Right ventricle myocardium superior (tissue), 1 donor: Measurements from ENCODE around the gene PIK3R1. TPM values are rescaled to one million over a fixed set of nuclear protein-coding genes. Genes with fewer than 3 reads are reported as not detected.
"Not testable (repeated sequence)": the region's sequence is repeated elsewhere in the genome, so short reads cannot be mapped to it uniquely, and the experiment has no call there.

Experiments
- ATAC-seq: fragments of 200-7000 bp; cut with Tn5 transposase; one replicate; pipeline ENCODE4 v1.9.1; 2020; ENCODE audit warnings: mild to moderate bottlenecking; ENCODE audit not compliant: poor library complexity
- DNase-seq: peaks from one replicate; pipeline ENCODE4 v3.0.0-alpha.2; 2020
- intact Hi-C: fragments of 100-400 bp; cut with DNase I; formaldehyde crosslinking; loops from one replicate; pipeline ENCODE4 v1.11.2; 2022
- total RNA-seq: library from RNA; stranded (reverse); fragmentation: NEBNext Ultra II Directional; extraction: Animal tissue kit (Norgen Biotek cat#: 25700); gene quantifications from one replicate; pipeline ENCODE4 v1.2.1, GENCODE V29; 2021
- donor health status: DM: no; HTN: yes; CAD: no; lungs with severe emphysema.

PIK3R1 gene
- total RNA-seq, 1 donor from 2014 or later: 103 TPM

DNA sequence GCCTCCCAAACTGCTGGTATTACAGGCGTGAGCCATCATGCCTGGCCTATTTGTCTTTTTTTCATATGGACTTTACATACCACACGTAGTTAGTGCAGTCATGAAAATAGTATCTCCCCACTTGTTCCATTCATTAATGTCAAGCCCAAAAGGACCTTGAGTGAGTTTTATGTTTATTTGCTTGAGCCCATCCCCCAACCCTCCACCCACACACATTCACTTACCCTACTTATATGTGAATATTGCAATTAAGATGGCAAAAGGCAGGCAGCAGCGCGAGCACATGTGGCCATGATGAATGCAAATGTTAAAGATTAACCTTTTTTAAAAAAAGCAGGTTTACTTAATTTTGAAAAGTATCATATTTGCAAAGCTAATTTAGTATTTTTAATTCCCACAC is 24.9 kb upstream of the PIK3R1 start:
- intact Hi-C loops: no loop called here
- no peak for ATAC-seq
- DNase-seq: no peak

DNA sequence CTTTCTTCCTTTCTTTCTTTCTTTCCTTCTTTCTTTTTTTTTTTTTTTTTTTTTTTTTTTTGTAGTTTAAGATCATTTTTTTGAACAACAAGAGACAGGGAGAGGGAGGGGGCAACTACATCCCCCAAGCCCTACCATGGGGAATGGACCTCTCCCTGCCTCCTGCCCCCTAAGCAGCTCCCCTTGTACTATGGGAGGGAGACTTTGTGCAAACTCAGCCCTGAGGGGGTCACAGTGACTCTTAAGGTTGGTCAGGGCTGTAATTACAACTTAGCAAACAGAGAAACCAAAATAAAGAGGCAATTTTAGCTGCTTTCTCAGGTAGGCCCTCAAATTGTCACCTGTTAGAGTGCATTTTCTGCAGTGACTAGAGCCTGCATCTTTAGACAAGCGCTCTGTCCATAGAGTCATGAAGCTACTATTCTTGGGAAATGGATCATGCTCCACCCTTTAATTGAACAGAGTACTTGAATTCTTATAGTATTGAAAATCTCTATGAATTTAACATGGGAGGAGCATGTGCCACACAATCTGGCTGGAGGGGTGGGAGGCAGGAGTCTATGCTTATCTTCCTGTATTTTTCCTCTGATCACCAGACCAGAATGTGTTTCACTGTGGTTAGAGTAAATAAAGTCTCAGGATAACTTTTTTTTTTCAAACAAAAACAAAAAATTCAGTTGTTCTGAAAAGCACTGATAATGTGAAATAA is 24.3 kb upstream of the PIK3R1 start:
- ATAC-seq (no peak), DNase-seq (no peak)
- intact Hi-C loops: no loop called here

DNA sequence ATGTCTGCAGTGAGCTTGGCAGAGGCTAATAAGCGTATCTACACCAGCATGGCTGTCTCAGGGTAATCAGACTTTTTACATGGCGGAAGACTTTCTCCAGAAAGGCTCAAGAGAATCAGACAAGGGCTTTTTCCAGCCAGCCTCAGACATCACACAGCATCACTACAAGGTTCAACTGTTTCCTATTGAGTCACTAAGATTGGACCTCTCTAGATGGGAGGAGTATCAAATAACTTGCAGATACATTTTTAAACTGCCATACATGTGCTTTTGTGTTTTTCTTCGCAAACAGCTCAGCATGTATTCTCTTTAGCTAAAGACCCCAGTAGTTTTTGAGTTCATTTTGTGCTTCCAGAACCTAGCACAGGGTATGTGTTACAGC is 22.9 kb upstream of the PIK3R1 start:
- intact Hi-C loops: no loop called here
- ATAC-seq (no peak), DNase-seq (no peak)

DNA sequence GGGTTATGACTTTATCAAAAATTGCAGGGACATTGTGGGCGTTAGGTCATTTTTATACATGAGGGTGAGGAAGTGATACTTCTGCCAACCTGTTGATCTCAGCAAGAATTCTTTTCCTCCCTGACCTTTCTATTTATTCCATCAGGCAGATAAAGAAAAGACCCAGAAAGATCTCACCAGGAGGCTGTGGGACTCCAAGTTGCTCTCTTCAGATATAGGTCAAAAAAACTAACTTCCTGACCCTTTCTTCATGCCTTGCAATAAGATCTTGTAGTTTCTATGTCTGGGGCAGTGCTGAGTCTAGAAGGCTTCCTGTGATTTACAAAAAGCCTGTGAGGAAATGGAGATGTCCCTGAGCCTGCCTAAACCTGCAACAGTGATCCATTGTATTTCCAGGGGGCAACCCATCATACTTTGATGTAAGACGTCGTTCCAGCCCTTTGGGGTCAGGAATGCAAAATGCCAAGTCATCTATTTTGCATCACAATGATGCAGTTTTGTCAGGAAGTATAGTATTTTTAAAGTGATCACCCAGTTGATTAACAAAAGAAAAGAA is 22.0 kb upstream of the PIK3R1 start:
- intact Hi-C loops: no loop called here
- ATAC-seq (no peak), DNase-seq (no peak)

DNA sequence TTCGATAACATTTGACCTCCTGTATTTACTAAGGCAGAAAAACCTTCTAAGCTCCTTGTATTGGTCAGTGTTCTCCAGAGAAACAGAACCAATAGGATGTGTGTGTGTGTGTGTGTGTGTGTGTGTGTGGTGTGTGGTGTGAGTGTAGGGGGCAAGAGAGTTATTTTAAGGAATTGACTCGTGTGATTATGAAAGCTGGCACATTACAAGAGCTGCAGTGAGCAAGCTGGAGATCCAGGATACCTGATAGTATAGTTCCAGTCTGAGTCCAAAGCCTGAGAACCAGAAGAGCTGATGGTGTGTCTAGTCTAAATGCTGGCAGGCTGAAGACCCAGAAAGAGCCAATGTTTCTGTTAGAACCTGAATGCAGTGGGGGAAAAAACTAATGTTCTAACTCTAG is 21.2 kb upstream of the PIK3R1 start:
- intact Hi-C loops: no loop called here
- DNase-seq (no peak), ATAC-seq (no peak)

DNA sequence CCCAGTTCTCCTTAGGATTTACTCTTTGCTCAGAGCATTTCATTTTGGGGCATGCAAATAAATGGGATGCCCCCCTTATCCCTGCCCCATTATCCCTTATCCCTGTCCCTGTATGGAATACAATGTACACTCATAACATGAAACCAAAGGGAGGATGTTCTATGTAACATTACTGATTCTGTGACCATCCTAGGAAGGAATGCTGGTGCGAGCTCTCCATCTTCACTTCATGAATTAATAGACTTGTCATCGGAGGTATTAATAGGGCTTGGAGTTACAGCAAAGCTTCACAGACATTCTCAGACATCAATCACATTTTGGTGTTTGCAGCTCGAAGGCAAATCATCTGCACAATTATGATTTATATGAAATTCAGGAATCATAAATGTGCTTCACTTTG is 20.4 kb upstream of the PIK3R1 start:
- ATAC-seq (no peak), DNase-seq (no peak)
- intact Hi-C loops: no loop called here

DNA sequence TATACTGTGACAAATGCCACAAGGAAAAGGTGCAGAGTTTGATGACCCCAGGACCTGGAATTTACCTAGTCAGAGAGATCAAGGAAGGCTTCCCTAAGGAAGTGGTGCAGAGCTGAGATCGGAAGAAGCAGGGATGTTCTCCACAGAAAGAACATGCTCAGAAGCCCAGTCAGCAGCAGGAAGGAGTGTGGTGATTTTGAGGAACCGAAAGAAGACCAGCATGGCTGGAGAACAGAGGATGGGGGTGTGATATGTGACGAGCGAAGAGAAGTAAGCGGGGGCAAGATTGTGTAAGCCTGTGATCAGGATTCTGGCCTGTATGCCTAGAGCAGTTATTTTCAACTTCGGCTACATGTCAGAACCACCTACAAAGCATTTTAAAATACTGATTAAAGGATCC is 18.7 kb upstream of the PIK3R1 start:
- DNase-seq (no peak), ATAC-seq (peak; percentile 65)
- intact Hi-C loops: no loop called here

DNA sequence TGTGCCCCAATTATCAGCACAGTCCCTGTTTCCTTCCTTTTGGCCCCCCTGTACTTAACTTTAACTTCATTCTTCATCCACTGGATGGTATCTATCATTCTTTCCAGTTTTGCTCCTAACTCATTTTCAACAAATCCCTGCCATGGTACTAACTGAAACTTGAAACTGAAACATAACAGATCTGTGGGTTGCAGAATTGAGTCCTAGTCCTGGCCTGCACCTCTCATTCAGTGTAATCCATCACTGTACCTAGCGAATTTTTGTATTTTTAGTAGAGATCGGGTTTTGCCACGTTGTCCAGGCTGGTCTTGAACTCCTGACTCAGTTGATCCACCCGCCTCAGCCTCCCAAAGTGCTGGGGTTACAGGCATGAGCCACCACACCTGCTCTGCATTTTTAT is 15.3 kb upstream of the PIK3R1 start:
- intact Hi-C loops: no loop called here
- DNase-seq: no peak
- no peak for ATAC-seq

DNA sequence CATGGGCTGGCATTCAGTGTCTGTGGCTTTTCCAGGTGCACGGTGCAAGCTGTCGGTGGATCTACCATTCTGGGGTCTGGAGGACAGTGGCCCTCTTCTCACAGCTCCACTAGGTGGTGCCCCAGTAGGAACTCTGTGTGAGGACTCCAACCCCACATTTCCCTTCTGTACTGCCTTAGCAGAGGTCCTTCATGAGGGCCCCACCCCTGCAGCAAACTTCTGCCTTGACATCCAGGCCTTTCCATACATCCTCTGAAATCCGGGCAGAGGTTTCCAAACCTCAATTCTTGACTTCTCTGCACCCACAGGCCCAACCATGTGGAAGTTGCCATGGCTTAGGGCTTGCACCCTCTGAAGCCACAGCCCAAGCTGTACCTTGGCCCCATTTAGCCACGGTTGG is 4.9 kb upstream of the PIK3R1 start:
- ATAC-seq: not testable (repeated sequence)

DNA sequence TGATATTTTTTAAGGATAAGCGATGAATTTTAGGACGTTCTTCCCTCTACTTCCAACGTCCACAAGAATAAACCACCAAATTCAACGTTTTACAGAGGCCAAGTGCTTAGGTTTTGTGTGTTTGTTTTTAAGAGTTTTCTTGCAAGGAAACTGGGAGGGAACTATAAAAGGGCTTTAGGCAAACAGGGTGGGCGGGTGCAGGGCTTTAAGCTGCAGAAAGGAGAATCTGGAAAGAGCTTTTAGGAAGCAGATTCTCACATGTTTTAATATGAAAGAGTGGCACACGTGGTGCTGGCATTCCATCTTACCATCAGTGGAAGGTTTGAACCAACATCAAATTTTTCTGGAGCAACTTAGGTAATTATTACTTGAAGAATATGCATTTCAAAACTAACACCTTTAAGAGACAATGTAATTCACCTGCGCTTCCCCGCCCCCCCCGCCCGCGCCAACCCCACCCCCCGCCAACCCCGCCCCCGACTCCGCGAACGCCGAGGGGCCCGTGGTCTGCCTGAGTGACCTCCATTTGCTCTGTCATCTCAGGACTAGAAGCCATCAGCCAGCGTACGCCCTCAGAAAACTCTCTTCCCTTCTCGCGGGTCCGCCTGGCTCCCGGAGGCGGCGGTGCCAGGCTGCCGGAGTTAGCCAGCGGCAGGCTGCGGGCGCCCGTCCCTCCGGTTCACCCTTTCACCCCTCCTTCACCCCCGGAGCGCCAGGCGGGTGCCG is 911 bp upstream of the PIK3R1 start:
- intact Hi-C loops: no loop called here
- no peak for DNase-seq
- no peak for ATAC-seq

More for the DNA sequence above, 4.9 kb upstream of the PIK3R1 start:
- DNase-seq, intact Hi-C loops: not testable (repeated sequence)

DNA sequence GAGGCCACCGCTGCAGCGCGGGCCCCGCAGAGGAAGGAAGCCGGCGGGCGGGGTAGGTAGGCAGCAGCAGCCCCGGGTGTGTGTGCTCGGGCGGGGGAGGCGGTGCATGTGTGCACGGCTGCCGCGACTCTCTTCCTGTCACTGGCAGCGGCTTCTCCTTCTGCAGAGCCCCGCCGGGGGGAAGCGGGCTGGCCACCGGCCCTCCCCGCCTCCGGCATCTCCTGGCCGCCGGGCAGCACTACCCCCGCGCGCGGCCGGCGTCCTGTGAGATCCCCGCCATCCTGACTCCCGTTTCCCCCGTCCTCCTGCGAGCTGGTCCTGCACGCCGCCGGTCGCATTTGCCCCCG is 315 bp downstream of the PIK3R1 start:
- intact Hi-C loops: no loop called here
- ATAC-seq: peak; percentile 43
- DNase-seq: no peak

DNA sequence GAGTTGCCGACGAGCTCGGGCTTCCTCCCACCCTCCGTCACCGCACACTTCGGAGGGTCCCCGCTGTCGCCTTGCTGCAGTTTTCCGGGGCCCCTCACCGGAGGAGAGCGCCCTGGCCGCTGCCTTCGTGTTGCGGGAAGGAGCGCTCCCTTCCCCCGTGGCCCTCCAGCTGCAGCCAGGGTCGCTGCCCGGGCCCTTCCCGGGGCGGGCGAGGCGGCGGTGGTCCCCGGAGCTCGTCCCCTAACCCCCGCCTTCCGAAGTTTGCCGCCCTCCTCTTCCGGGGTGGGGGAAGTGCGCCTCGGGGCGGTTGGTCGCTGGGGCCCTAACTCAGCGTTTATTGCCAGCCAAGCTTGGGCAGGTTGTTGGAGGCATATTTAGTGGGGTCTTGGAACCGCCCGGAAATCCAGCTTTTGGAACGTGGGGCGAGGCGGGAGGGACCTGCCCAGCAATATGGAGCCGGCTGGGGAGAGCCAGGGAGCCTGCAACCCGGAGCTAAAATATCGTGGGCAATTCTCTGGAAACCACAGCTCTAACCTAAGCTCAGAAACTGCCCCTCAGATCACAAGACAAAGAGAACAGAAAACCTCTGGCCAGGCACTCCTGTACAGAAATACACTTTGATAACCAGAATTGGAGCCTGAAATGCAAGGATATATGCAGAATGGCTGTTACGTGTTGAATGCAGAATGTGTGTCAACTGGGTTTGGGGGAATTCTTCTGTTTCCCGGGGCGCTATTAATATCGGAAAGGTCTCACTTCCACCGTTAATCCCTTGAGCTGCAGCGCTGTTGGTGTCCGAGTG is 890 bp downstream of the PIK3R1 start:
- DNase-seq: peak; percentile 72
- intact Hi-C loops: no loop called here
- ATAC-seq: peak; percentile 38

DNA sequence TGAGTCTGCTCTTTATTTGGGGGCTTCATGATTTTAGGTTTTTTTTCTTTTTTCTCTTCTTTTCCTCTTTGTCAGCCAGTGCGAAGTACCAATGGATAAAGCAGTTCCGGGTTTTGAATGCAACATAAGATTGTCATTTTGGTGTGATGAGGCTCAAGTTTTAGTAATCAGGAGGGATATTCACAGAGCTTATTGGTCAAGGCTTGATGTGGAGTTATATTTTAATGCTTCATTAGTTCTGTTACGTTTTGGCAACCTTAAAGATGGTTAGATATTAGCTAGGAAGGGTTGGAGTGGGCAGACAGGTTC is 1.4 kb downstream of the PIK3R1 start:
- ATAC-seq: no peak
- intact Hi-C loops: no loop called here
- no peak for DNase-seq

DNA sequence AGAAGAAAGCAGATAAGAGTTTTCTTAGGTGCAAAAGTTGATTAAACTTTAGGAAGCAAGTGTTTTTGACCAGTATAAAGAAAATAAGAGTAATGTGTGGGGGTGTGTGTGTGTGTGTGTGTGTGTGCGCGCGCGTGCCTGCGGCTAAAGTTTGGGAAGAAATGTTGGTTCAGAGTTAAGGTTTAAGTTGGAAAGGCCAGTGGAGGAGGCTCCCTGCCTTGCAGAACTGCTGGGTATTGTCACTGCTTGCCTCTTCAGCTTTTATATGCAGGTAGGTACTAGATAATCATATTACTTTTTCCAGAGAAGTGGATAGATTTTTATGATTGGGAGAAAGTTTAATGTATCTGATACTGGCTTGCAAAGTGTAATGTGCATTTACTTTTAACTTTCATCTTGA is 2.0 kb downstream of the PIK3R1 start:
- DNase-seq (no peak), ATAC-seq (no peak)
- intact Hi-C loops: no loop called here

DNA sequence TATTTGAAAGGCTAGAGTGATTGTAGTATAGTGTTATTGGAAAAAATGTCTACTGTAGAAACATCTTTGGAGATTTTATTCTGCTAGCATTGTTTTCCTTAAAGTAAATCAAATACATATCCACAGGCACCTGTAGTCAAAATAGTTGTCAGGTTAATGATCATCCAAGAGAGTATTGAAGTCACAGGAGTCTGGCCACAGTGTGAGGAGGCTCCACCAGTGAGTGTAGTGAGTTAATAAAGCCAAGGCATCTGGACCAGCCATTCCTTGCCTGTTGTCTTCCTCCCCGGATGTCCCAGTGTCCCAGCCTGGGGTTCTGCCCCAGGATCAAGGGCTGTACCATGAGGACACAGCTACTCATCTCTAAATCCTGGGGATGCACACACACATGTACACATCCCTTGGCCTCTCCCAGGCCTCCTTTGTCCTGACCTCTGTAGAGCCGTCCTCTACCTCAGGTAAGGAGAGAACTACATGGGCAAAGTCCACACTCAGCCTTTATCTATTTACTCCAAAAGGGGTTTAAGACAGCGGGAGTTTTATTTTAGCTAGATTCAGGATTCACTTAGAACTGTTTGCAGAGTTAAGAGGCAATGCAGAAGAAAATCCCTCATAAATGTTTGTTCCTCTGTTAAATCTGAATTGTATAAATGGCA is 3.7 kb downstream of the PIK3R1 start:
- ATAC-seq: no peak
- intact Hi-C loops: no loop called here
- no peak for DNase-seq

DNA sequence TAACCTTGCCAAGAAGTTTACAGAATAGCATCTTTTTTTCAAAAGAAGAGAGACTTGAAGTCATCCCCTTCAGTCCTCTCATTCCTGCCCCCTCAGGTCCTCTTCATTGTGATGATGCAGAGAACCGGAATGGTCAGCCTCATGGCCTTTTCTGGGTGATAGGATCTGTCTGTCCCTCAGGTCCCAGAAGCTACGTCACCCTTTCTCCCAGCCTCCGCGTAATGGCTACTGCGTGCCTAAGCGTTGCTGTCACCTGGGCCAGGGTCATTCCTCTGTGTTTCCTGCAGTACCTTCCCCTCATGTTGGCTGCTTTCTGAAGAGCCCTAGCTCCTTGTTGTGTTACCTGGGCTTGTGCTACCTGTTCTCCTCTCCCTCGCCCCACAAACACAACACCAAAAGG is 4.7 kb downstream of the PIK3R1 start:
- ATAC-seq: no peak
- no peak for DNase-seq
- intact Hi-C loops: no loop called here

DNA sequence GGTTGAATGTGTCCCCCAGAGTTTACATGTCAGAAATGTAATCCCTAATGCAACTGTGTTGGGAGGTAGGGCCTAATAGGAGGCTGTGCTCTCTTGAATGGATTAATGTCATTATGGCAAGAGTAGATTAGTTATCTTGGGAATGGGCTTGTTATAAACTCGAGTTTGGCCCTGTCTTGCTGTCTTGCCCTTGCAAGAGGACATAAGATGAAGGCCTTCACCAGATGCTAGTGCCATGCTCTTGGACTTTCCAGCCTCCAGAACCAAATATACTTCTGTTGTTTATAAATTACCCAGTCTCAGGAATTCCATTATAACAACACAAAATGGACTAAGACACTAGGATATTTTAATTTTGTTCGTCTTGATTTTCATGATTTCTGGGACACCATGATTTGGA is 5.4 kb downstream of the PIK3R1 start:
- no peak for DNase-seq
- no peak for ATAC-seq
- intact Hi-C loops: no loop called here

DNA sequence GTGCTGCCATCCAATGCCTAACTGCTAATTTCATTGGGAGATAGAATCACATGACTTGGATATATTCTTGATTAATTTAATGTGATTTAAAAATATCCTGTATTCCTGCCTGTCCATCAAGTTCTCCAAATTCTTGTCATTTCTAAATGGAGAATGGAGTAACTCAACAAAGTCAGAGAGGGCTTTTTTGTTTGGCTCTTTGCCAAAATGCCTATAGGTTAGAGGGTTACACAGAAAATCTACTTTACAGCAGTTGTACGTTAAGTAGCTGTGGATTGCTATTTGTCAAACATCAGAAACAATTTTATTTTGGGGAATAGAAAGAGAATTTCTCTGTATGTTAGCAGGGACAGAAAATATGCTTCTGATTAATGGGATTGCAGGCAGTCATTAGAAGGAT is 5.9 kb downstream of the PIK3R1 start:
- intact Hi-C loops: no loop called here
- no peak for DNase-seq
- ATAC-seq: no peak

DNA sequence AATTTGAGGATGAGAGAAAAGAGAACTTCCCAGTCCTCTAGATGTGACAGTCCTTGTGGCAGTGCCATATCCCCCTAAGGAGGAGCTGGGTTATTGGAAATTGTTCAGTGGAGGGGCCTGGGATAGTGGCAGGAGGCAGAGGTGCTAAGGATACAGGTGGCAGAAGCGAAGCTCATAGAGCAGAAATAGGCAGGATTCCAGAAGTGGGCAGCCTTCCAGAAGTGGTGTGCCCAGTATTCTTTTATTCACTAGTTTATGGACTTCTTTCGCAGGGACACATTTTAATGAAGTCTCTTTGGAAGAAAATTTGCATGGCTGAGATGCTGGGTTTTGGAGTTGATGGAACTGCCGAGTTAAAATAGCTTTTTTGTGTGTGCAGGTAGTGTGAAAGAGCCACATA is 6.8 kb downstream of the PIK3R1 start:
- ATAC-seq (no peak), DNase-seq (no peak)
- intact Hi-C loops: no loop called here
